HCT116 (cell line): Measurements from ENCODE around the gene SYNPO.

Experiments used
- CEBPB ChIP-seq: IDR thresholded peaks from 2 replicates; pipeline ENCODE4 v1.6.1; 2012; ENCODE audit warnings: low read depth
- CTCF ChIP-seq, 3 experiments: fragments of 200-600 bp in 1 of 3; sonication (generic) in 1 of 3; IDR thresholded peaks in 2 of 3; conservative IDR thresholded peaks in 1 of 3; 2 replicates each; pipeline ENCODE4 v1.5.1; 2012 to 2017; ENCODE audit warnings: low read depth in 2 of 3, low read length in 2 of 3, antibody characterized with exemption in 1 of 3, borderline replicate concordance in 1 of 3, control low read depth in 1 of 3, mild to moderate bottlenecking in 1 of 3, mixed read lengths in 1 of 3, mixed run types in 1 of 3, moderate library complexity in 1 of 3; ENCODE audit not compliant: insufficient read depth in 1 of 3
- POLR2AphosphoS5 ChIP-seq: IDR thresholded peaks from 2 replicates; pipeline ENCODE4 v1.6.1; 2011; ENCODE audit warnings: mild to moderate bottlenecking, low read depth, low read length, moderate library complexity
- YY1 ChIP-seq: IDR thresholded peaks from 2 replicates; pipeline ENCODE4 v1.6.1; 2011; ENCODE audit warnings: low read length, low read depth, moderate library complexity, mild to moderate bottlenecking; ENCODE audit not compliant: insufficient replicate concordance; ENCODE audit errors: extremely low read depth
- ZNF274 ChIP-seq: fragments of 200-500 bp; sonication (Bioruptor generic); IDR thresholded peaks from 2 replicates; pipeline ENCODE4 v1.6.1; 2014; ENCODE audit warnings: mild to moderate bottlenecking, low read depth, low read length, inconsistent platforms

GRCh38 chr5:150623878-150624216, 16.6 kb upstream of the SYNPO start:
- TF ChIP-seq CTCF (IDR thresholded peaks at IDR 0.05 in 2 of 3, conservative IDR thresholded peaks at IDR 0.05 in 1 of 3; ENCODE audit: borderline replicate concordance in 1 of 3, insufficient read depth in 1 of 3, low read depth in 2 of 3, low read length in 2 of 3) (no peak), YY1 (no peak), CEBPB (no peak), POLR2AphosphoS5 (no peak), ZNF274 (no peak)
